Measurements from ENCODE around the gene FOXP1. TPM values are rescaled to one million over a fixed set of nuclear protein-coding genes. Genes with fewer than 3 reads are reported as not detected.

FOXP1 gene
- total and polyA plus RNA-seq, 8 donors, result 95.1 to 143 (median 123) TPM

- no peak overlapping the region for H3K27ac ChIP-seq
- TF ChIP-seq CTCF (IDR thresholded peaks at IDR 0.05), result no peak
Measured at GRCh38 chr3:71421475-71421819, 162.1 kb downstream of the FOXP1 start.

GRCh38 chr3:71419369-71419768, 164.2 kb downstream of the FOXP1 start:
- no peaks in the 10 kb centered on the region for H3K27me3 ChIP-seq
- H3K4me3 ChIP-seq, result no peak overlapping the region
- H3K36me3 ChIP-seq, result no peaks in the 10 kb centered on the region
- H3K9me3 ChIP-seq, result no peaks in the 10 kb centered on the region
- DNase-seq (no peak), ATAC-seq (no peak)
- intact Hi-C loops (cut with DNase I), result no loop called here
- TF ChIP-seq CTCF (IDR thresholded peaks at IDR 0.05), result no peak
- H3K27ac ChIP-seq, result no peak overlapping the region
- H3K4me1 ChIP-seq, result peaks cover 0 to 35% of the 10 kb centered on the region in 2 donors

More at GRCh38 chr3:71421475-71421819, 162.1 kb downstream of the FOXP1 start:
- Histone ChIP-seq H3K27me3 (no peaks in the 10 kb centered on the region), H3K4me3 (no peak overlapping the region), H3K9me3 (no peaks in the 10 kb centered on the region), H3K4me1 (peaks cover 0 to 24% of the 10 kb centered on the region in 2 donors), H3K36me3 (no peaks in the 10 kb centered on the region)
- DNase-seq, result no peak
- intact Hi-C loops (cut with DNase I), result no loop called here
- no peak for ATAC-seq

- ATAC-seq (no peak), DNase-seq (no peak)
- Histone ChIP-seq H3K4me3 (no peak overlapping the region), H3K9me3 (no peaks in the 10 kb centered on the region), H3K36me3 (no peaks in the 10 kb centered on the region), H3K27ac (no peak overlapping the region), H3K27me3 (no peaks in the 10 kb centered on the region), H3K4me1 (peaks cover 0 to 30% of the 10 kb centered on the region in 2 donors)
- TF ChIP-seq CTCF (IDR thresholded peaks at IDR 0.05), result no peak
- intact Hi-C loops (cut with DNase I), result no loop called here
Measured at GRCh38 chr3:71417791-71418190, 165.7 kb downstream of the FOXP1 start.

GRCh38 chr3:71416876-71417275, 166.7 kb downstream of the FOXP1 start:
- TF ChIP-seq CTCF (IDR thresholded peaks at IDR 0.05), result no peak
- Histone ChIP-seq H3K27ac (no peak overlapping the region), H3K4me1 (peaks cover 0 to 24% of the 10 kb centered on the region in 2 donors), H3K9me3 (no peaks in the 10 kb centered on the region), H3K36me3 (no peaks in the 10 kb centered on the region), H3K4me3 (no peak overlapping the region), H3K27me3 (no peaks in the 10 kb centered on the region)
- ATAC-seq (peak; percentile 89), DNase-seq (no peak)
- intact Hi-C loops (cut with DNase I), result no loop called here

GRCh38 chr3:71415681-71416122, 167.8 kb downstream of the FOXP1 start:
- no peak for TF ChIP-seq CTCF (IDR thresholded peaks at IDR 0.05)
- H3K27me3 ChIP-seq, result no peaks in the 10 kb centered on the region
- no peaks in the 10 kb centered on the region for H3K36me3 ChIP-seq
- H3K4me1 ChIP-seq, result peaks cover 0 to 19% of the 10 kb centered on the region in 2 donors
- no peak for DNase-seq
- no peak overlapping the region for H3K4me3 ChIP-seq
- intact Hi-C loops (cut with DNase I), result no loop called here
- no peak for ATAC-seq
- no peaks in the 10 kb centered on the region for H3K9me3 ChIP-seq
- no peak overlapping the region for H3K27ac ChIP-seq
